Common myeloid progenitor, CD34-positive (primary cell): ENCODE results near the gene EPS8.

Experiments used
- CTCF ChIA-PET: fragments of 350-600 bp; sonication (Branson Sonifier 250); formaldehyde crosslinking; loops from one replicate; lab custom pipeline; 2021; ENCODE audit warnings: antibody characterized with exemption; lab: Charles Lee
- POLR2A ChIA-PET: fragments of 350-600 bp; sonication (Branson Sonifier 250); formaldehyde crosslinking; loops from one replicate; lab custom pipeline; 2021; ENCODE audit warnings: antibody characterized with exemption; lab: Charles Lee
- DNase-seq, 3 donors: peaks; one replicate each; pipeline versions ENCODE4 v3.0.0 to v3.0.0-alpha.2; 2013
- H3K27ac ChIP-seq, 2 experiments: 1 replicate in 1 of 2; 2 replicates in 1 of 2; pipeline ENCODE4 v1.7.0; 2013; ENCODE audit warnings: inconsistent platforms in 2 of 2, low read length in 2 of 2, mild to moderate bottlenecking in 2 of 2, low read depth in 1 of 2, moderate library complexity in 1 of 2; ENCODE audit not compliant: severe bottlenecking in 2 of 2, insufficient read depth in 1 of 2, poor library complexity in 1 of 2
- H3K27me3 ChIP-seq, 5 experiments: replicated peaks in 2 of 5; 1 replicate in 3 of 5; 2 replicates in 2 of 5; pipeline versions ENCODE4 v1.6.1 to v1.7.0; 2013; ENCODE audit warnings: low read length in 4 of 5, mild to moderate bottlenecking in 2 of 5, moderate library complexity in 2 of 5, inconsistent platforms in 1 of 5; ENCODE audit not compliant: insufficient read depth in 5 of 5, control insufficient read depth in 4 of 5
- H3K36me3 ChIP-seq, 4 experiments: 1 replicate in 2 of 4; 2 replicates in 2 of 4; pipeline versions ENCODE4 v1.6.1 to v1.7.0; 2013; ENCODE audit warnings: low read length in 3 of 4, control low read depth in 1 of 4, mild to moderate bottlenecking in 1 of 4; ENCODE audit not compliant: control insufficient read depth in 4 of 4, insufficient read depth in 4 of 4
- H3K4me1 ChIP-seq, 4 experiments: 1 replicate in 3 of 4; 2 replicates in 1 of 4; pipeline versions ENCODE4 v1.6.1 to v1.7.1; 2013; ENCODE audit warnings: low read length in 3 of 4, mild to moderate bottlenecking in 3 of 4, control low read depth in 1 of 4, inconsistent platforms in 1 of 4, moderate library complexity in 1 of 4; ENCODE audit not compliant: control insufficient read depth in 4 of 4, insufficient read depth in 4 of 4; ENCODE audit errors: control extremely low read depth in 1 of 4
- H3K4me3 ChIP-seq, 7 experiments: 1 replicate in 4 of 7; 2 replicates in 3 of 7; pipeline versions ENCODE4 v1.5.1 to v1.7.0; 2013; ENCODE audit warnings: mild to moderate bottlenecking in 7 of 7, low read length in 6 of 7, moderate library complexity in 6 of 7, inconsistent platforms in 2 of 7, low read depth in 2 of 7, control low read depth in 1 of 7; ENCODE audit not compliant: insufficient read depth in 4 of 7, control insufficient read depth in 1 of 7; ENCODE audit errors: extremely low read depth in 1 of 7
- H3K9me3 ChIP-seq, 5 experiments: 1 replicate in 4 of 5; 2 replicates in 1 of 5; pipeline versions ENCODE4 v1.6.1 to v1.7.1; 2013; ENCODE audit warnings: low read length in 4 of 5, mild to moderate bottlenecking in 2 of 5, inconsistent platforms in 1 of 5, low read depth in 1 of 5, moderate library complexity in 1 of 5; ENCODE audit not compliant: control insufficient read depth in 4 of 5, insufficient read depth in 2 of 5; ENCODE audit errors: control extremely low read depth in 1 of 5
- WGBS: methylation state at CpG from one replicate; pipeline ENCODE4 v1.1.5; 2013; ENCODE audit not compliant: insufficient coverage; 5-methylcytosine and 5-hydroxymethylcytosine counted together

Gene EPS8

DNA sequence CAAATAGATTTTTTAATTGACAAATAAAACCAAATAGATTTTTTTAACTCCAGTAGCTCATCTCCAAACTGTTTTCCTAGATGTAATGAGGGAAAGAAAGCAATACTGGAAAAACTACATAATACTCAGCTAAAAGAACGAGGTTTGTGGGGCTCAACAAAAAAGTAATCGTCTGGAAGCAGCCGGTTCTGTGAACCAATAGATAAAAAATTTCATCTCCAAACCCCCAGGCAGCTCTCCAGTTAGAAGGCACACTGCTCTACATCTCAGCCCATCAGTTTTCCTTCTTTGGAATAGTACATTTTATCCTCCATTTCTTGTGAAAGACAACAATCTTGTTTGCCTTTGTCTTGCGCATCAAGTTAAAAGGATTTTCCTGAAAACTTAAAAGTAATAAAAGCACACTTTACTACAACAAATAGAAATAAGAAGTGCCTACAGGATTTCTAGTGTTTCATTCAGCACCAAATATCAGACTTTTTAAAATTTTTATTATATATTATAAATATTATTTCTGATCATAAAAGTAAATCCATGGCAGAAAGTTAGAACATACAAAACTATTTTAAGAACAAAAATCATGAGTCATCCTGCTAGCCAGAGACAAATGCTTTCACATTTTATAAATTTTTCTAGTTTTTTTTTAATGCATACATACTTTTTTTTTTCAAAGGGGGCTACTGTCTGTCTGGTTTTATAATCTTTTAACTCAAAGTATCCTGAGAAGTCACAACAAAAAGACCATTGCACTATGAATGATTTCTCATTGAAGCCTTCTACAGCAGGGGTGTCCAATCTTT lies 67.7 kb downstream of the EPS8 start:
- H3K4me3 ChIP-seq: no peak overlapping the region
- CTCF ChIA-PET: no interaction called here

GRCh38 chr12:15720295-15720694 lies 68.9 kb downstream of the EPS8 start:
- H3K9me3 ChIP-seq: no peaks in the 10 kb centered on the region
- H3K36me3 ChIP-seq: no peaks in the 10 kb centered on the region
- no peak for DNase-seq
- peaks cover 0 to 5% (median 1%) of the 10 kb centered on the region in 4 experiments for H3K4me1 ChIP-seq
- 92% methylated on average over 2 of the region's 2 CpGs for WGBS
- H3K4me3 ChIP-seq: no peak overlapping the region
- POLR2A ChIA-PET: no interaction called here
- CTCF ChIA-PET: no interaction called here
- H3K27ac ChIP-seq: no peak overlapping the region
- H3K27me3 ChIP-seq: no peaks in the 10 kb centered on the region

More for the DNA sequence above, 67.7 kb downstream of the EPS8 start:
- peak in 2 of 3 donors; percentile 25 to 29 for DNase-seq
- Histone ChIP-seq H3K4me1 (peaks cover 0 to 5% (median 1%) of the 10 kb centered on the region in 4 experiments), H3K27me3 (no peaks in the 10 kb centered on the region), H3K36me3 (no peaks in the 10 kb centered on the region), H3K9me3 (no peaks in the 10 kb centered on the region), H3K27ac (peak overlapping the region in 1 of 2 experiments; percentile 30)
- 100% methylated on average over 1 of the region's 4 CpGs for WGBS
- POLR2A ChIA-PET: no interaction called here

- WGBS: 100% methylated on average over 1 of the region's 2 CpGs
- peaks cover 0 to 5% (median 1%) of the 10 kb centered on the region in 4 experiments for H3K4me1 ChIP-seq
- ChIA-PET CTCF (no interaction called here), POLR2A (no interaction called here)
- no peak overlapping the region for H3K27ac ChIP-seq
- no peaks in the 10 kb centered on the region for H3K36me3 ChIP-seq
- no peak overlapping the region for H3K4me3 ChIP-seq
- H3K27me3 ChIP-seq: no peaks in the 10 kb centered on the region
- no peaks in the 10 kb centered on the region for H3K9me3 ChIP-seq
- no peak for DNase-seq
These were observed 70.0 kb downstream of the EPS8 start for GRCh38 chr12:15719230-15719629.

DNA sequence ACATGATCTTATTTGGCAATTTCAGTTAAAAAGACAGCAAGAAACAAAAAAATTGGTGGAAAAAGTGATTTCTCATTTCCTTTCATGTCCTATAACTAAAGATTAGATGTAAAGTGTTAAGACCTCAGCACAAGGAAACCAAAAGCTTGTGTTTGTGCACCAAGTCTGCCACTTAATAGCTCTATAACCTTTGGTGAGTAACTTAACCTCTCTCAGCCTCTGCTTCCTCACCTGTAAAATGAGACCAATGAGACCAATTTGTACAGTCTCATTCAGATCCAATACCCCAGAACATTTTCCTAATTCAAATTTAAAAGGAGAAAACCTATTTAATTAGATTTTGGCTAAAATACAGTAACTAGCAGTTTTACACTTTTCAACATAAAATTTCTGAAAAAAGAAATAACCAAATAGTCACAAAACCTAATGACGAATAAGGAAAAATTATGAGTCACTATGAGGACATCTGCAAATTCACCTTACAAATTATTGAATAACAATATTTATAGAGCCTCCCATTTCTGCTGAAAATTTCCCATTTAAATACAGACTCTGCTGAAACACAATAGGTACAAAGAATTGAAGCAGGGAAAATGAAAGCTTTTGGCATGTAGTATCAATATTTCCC lies 71.1 kb downstream of the EPS8 start:
- Histone ChIP-seq H3K9me3 (no peaks in the 10 kb centered on the region), H3K4me1 (peaks cover 0 to 5% (median 1%) of the 10 kb centered on the region in 4 experiments), H3K27me3 (no peaks in the 10 kb centered on the region), H3K4me3 (no peak overlapping the region), H3K36me3 (no peaks in the 10 kb centered on the region), H3K27ac (no peak overlapping the region)
- WGBS: no CpG with 5 or more reads among the region's 1 CpG
- ChIA-PET POLR2A (no interaction called here), CTCF (no interaction called here)
- no peak for DNase-seq

DNA sequence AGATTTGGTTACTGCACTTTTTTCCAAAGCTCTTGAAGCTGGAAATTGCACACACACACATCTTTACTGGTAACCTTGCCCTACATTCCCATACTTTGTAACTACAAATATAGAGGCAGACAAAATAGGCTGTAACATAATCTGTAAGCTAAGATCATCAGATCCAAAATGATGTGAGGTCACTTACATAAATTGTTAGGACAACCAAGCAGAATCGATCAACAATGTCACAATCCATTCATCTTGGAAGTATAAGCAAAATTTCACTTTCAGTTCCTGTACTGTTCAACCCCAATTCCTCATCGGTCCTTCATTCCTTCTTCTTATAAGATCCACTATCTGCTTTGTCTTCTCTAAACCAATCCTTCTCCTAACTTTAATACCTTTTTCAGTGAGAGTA lies 72.6 kb downstream of the EPS8 start:
- no peaks in the 10 kb centered on the region for H3K9me3 ChIP-seq
- H3K27ac ChIP-seq: no peak overlapping the region
- ChIA-PET CTCF (no interaction called here), POLR2A (no interaction called here)
- H3K4me1 ChIP-seq: peaks cover 0 to 5% (median 1%) of the 10 kb centered on the region in 4 experiments
- no peak overlapping the region for H3K4me3 ChIP-seq
- no CpG with 5 or more reads among the region's 2 CpGs for WGBS
- no peaks in the 10 kb centered on the region for H3K27me3 ChIP-seq
- DNase-seq: no peak
- H3K36me3 ChIP-seq: no peaks in the 10 kb centered on the region

GRCh38 chr12:15714256-15714655 lies 74.9 kb downstream of the EPS8 start:
- DNase-seq: no peak
- WGBS: no CpG with 5 or more reads among the region's 2 CpGs
- H3K4me3 ChIP-seq: no peak overlapping the region
- ChIA-PET POLR2A (no interaction called here), CTCF (no interaction called here)
- peaks cover 0 to 2% (median 0%) of the 10 kb centered on the region in 4 experiments for H3K4me1 ChIP-seq
- no peaks in the 10 kb centered on the region for H3K27me3 ChIP-seq
- H3K27ac ChIP-seq: no peak overlapping the region
- no peaks in the 10 kb centered on the region for H3K9me3 ChIP-seq
- H3K36me3 ChIP-seq: no peaks in the 10 kb centered on the region
